ENCODE data around the gene NLK. TPM values are rescaled to one million over a fixed set of nuclear protein-coding genes. Genes with fewer than 3 reads are reported as not detected.
A peak's percentile ranks its signal among the peaks of the same experiment; 100 is the strongest.
"Not testable (repeated sequence)": the region's sequence is repeated elsewhere in the genome, so short reads cannot be mapped to it uniquely, and the experiment has no call there.

The NLK gene
- total RNA-seq, 2 donors from 2014 or later: 15.5 to 19.6 TPM

DNA sequence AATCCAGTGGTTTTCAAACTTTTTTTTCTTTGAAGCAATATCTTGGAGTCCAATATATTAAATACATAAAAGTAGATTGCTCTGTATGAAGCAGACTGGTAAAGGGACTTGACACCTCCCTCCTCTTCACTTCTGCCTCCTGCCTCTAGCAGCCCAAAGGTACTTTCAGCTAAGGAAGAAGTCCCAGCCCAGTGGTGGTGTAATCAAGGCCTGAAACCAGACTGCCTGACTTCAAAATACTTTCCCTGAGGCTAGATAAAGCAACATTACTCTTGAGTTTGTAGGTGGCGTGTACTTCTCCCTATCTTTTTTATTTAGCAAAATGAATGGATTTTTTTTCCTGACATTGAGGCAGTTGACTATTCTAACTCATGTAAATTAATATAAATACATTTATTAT is 154.2 kb downstream of the NLK start:
- H3K27me3 Mint-ChIP-seq: no peaks in the 10 kb centered on the region
- ATAC-seq (no peak), DNase-seq (ENCODE audit: low spot score) (no peak)
- H3K9me3 Mint-ChIP-seq: no peaks in the 10 kb centered on the region
- H3K4me3 Mint-ChIP-seq: no peak overlapping the region
- H3K36me3 Mint-ChIP-seq: no peaks in the 10 kb centered on the region
- no peak overlapping the region for H3K27ac Mint-ChIP-seq
- no peaks in the 10 kb centered on the region for H3K4me1 Mint-ChIP-seq (ENCODE audit: low read depth in 2 of 2)

DNA sequence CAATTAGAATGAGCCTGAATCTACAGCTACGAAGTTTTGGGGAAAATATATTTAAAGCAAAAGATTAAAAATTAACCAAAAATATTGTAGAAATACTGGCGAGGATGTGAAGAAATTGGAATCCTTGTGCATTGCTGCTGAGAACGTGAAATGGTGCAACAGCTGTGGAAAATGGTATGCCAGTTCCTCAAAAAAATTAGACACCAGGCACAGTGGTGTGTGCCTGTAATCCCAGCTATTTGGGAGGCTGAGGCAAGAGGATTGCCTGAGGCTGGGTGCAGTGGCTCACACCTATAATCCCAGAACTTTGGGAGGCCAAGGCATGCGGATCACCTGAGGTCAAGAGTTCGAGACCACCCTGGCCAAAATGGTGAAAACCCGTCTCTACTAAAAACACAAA is 156.6 kb downstream of the NLK start:
- Mint-ChIP-seq H3K9me3 (no peaks in the 10 kb centered on the region), H3K4me1 (ENCODE audit: low read depth in 2 of 2) (no peaks in the 10 kb centered on the region), H3K27ac (no peak overlapping the region), H3K27me3 (no peaks in the 10 kb centered on the region), H3K36me3 (no peaks in the 10 kb centered on the region), H3K4me3 (no peak overlapping the region)
- DNase-seq (ENCODE audit: low spot score): no peak
- ATAC-seq: no peak

DNA sequence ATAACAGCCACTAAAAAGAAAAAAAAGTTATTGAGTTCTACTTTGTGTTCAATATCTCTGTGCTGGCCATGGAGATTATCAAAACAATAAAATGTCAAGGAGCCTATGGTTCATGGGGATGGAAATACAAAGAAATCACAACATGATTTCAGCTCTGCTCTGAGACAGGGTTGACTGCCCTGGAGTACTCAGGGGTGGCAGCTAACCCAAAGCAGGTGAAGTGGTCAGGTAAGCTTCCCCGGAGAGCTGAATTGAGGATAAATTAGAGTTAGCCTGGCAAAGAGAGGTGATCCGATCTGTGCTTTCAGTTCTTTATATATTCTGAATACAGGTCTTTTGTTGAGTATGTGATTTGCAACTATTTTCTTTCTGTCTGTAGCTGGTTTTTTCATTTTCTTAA is 157.3 kb downstream of the NLK start:
- ATAC-seq (no peak), DNase-seq (ENCODE audit: low spot score) (no peak)
- no peaks in the 10 kb centered on the region for H3K4me1 Mint-ChIP-seq (ENCODE audit: low read depth in 2 of 2)
- no peaks in the 10 kb centered on the region for H3K36me3 Mint-ChIP-seq
- no peak overlapping the region for H3K4me3 Mint-ChIP-seq
- H3K27me3 Mint-ChIP-seq: no peaks in the 10 kb centered on the region
- no peaks in the 10 kb centered on the region for H3K9me3 Mint-ChIP-seq
- no peak overlapping the region for H3K27ac Mint-ChIP-seq

DNA sequence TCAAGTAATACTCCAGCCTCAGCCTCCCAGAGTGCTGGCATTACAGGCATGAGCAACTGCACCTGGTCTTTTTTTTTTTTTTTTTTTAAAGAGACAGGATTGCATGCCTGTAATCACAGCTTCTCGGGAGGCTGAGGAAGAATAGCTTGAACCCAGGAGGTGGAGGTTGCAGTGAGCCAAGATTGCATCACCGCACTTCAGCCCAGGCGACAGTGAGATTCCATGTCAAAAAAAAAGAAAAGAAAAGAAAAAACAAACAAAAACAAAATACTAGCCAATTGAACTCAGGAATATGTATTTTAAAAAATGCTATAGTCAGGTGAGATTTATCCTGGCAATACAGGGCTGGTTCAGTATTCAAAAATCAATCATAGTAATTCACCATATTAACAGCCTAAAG is 158.8 kb downstream of the NLK start:
- no peaks in the 10 kb centered on the region for H3K4me1 Mint-ChIP-seq (ENCODE audit: low read depth in 2 of 2)
- no peak overlapping the region for H3K27ac Mint-ChIP-seq
- ATAC-seq: no peak
- no peak overlapping the region for H3K4me3 Mint-ChIP-seq
- no peaks in the 10 kb centered on the region for H3K27me3 Mint-ChIP-seq
- no peak for DNase-seq (ENCODE audit: low spot score)
- H3K9me3 Mint-ChIP-seq: no peaks in the 10 kb centered on the region
- H3K36me3 Mint-ChIP-seq: no peaks in the 10 kb centered on the region

- DNase-seq (ENCODE audit: low spot score): no peak
These were observed 161.8 kb downstream of the NLK start for GRCh38 chr17:28204244-28204643.

GRCh38 chr17:28204751-28205150 is 162.3 kb downstream of the NLK start:
- no peaks in the 10 kb centered on the region for H3K4me1 Mint-ChIP-seq (ENCODE audit: low read depth in 2 of 2)
- no peak overlapping the region for H3K27ac Mint-ChIP-seq
- DNase-seq (ENCODE audit: low spot score): no peak
- no peaks in the 10 kb centered on the region for H3K36me3 Mint-ChIP-seq
- no peak for ATAC-seq
- H3K9me3 Mint-ChIP-seq: no peaks in the 10 kb centered on the region
- no peak overlapping the region for H3K4me3 Mint-ChIP-seq
- H3K27me3 Mint-ChIP-seq: peaks cover 0 to 4% of the 10 kb centered on the region in 2 donors

More at GRCh38 chr17:28204244-28204643, 161.8 kb downstream of the NLK start:
- no peak overlapping the region for H3K27ac Mint-ChIP-seq
- no peaks in the 10 kb centered on the region for H3K9me3 Mint-ChIP-seq
- no peak for ATAC-seq
- H3K4me1 Mint-ChIP-seq (ENCODE audit: low read depth in 2 of 2): no peaks in the 10 kb centered on the region
- H3K4me3 Mint-ChIP-seq: no peak overlapping the region
- no peaks in the 10 kb centered on the region for H3K36me3 Mint-ChIP-seq
- H3K27me3 Mint-ChIP-seq: peaks cover 0 to 4% of the 10 kb centered on the region in 2 donors

- ATAC-seq: no peak
- Mint-ChIP-seq H3K36me3 (peaks cover 4% of the 10 kb centered on the region), H3K4me1 (ENCODE audit: low read depth in 2 of 2) (no peaks in the 10 kb centered on the region), H3K9me3 (no peaks in the 10 kb centered on the region), H3K27ac (no peak overlapping the region), H3K4me3 (no peak overlapping the region), H3K27me3 (peaks cover 0 to 4% of the 10 kb centered on the region in 2 donors)
- DNase-seq (ENCODE audit: low spot score): no peak
These were observed 163.8 kb downstream of the NLK start for GRCh38 chr17:28206292-28206691.

- Mint-ChIP-seq H3K27ac (no peak overlapping the region), H3K9me3 (no peaks in the 10 kb centered on the region), H3K27me3 (peaks cover 0 to 7% of the 10 kb centered on the region in 2 donors), H3K4me3 (no peak overlapping the region), H3K36me3 (peaks cover 4% of the 10 kb centered on the region), H3K4me1 (ENCODE audit: low read depth in 2 of 2) (peaks cover 5% of the 10 kb centered on the region in 2 donors)
- no peak for DNase-seq (ENCODE audit: low spot score)
- no peak for ATAC-seq
These were observed 169.3 kb downstream of the NLK start for GRCh38 chr17:28211811-28212210.

DNA sequence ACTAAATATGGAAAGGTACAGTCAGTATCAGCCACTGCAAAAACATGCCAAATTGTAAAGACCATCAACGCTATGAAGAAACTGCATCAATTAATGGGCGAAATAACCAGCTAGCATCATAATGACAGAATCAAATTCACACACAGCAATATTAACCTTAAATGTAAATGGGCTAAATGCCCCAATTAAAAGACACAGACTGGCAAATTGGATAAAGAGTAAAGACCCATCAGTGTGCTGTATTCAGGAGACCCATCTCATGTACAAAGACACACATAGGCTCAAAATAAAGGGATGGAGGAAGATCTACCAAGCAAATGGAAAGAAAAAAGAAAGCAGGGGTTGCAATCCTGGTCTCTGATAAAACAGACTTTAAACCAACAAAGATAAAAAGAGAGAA is 171.1 kb downstream of the NLK start:
- not testable (repeated sequence) for DNase-seq (ENCODE audit: low spot score); H3K27me3 Mint-ChIP-seq; H3K4me3 Mint-ChIP-seq; H3K36me3 Mint-ChIP-seq; ATAC-seq; H3K27ac Mint-ChIP-seq; H3K4me1 Mint-ChIP-seq (ENCODE audit: low read depth in 2 of 2); H3K9me3 Mint-ChIP-seq

- H3K27me3 Mint-ChIP-seq: peaks cover 0 to 3% of the 10 kb centered on the region in 2 donors
- H3K27ac Mint-ChIP-seq: peak overlapping the region in 1 of 2 donors; percentile 45
- H3K36me3 Mint-ChIP-seq: no peaks in the 10 kb centered on the region
- ATAC-seq (no peak), DNase-seq (ENCODE audit: low spot score) (no peak)
- H3K4me3 Mint-ChIP-seq: no peak overlapping the region
- no peaks in the 10 kb centered on the region for H3K9me3 Mint-ChIP-seq
- peaks cover 5 to 9% of the 10 kb centered on the region in 2 donors for H3K4me1 Mint-ChIP-seq (ENCODE audit: low read depth in 2 of 2)
These were observed 173.6 kb downstream of the NLK start for GRCh38 chr17:28216052-28216451.

DNA sequence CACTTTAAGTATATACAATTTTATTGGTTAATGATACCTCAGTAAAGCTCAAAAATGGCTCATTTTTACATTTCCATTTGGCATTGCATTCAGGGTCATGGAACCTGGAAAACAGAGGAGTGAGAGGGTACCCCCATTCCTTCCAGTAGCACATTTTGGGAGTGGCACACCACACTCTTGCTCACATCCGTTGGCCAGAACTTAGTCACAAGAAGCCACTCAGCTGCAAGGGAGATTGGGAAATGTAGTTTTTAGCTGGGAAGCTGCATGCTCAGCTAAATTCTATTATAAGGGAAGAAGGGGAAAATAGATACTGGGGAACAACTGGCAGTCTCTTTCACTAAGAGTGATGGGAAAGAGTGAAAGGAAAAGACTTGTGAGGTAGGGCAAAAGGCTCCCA is 174.1 kb downstream of the NLK start:
- no peaks in the 10 kb centered on the region for H3K9me3 Mint-ChIP-seq
- DNase-seq (ENCODE audit: low spot score) (no peak), ATAC-seq (no peak)
- H3K36me3 Mint-ChIP-seq: no peaks in the 10 kb centered on the region
- no peak overlapping the region for H3K27ac Mint-ChIP-seq
- peaks cover 5 to 9% of the 10 kb centered on the region in 2 donors for H3K4me1 Mint-ChIP-seq (ENCODE audit: low read depth in 2 of 2)
- H3K4me3 Mint-ChIP-seq: no peak overlapping the region
- peaks cover 0 to 3% of the 10 kb centered on the region in 2 donors for H3K27me3 Mint-ChIP-seq

GRCh38 chr17:28219771-28220170 is 177.3 kb downstream of the NLK start:
- Mint-ChIP-seq H3K36me3 (no peaks in the 10 kb centered on the region), H3K4me3 (no peak overlapping the region), H3K9me3 (no peaks in the 10 kb centered on the region), H3K27me3 (peaks cover 0 to 3% of the 10 kb centered on the region in 2 donors), H3K4me1 (ENCODE audit: low read depth in 2 of 2) (peaks cover 5 to 9% of the 10 kb centered on the region in 2 donors), H3K27ac (no peak overlapping the region)
- ATAC-seq (no peak), DNase-seq (ENCODE audit: low spot score) (no peak)

- Mint-ChIP-seq H3K4me3 (no peak overlapping the region), H3K27ac (no peak overlapping the region), H3K36me3 (no peaks in the 10 kb centered on the region), H3K9me3 (no peaks in the 10 kb centered on the region), H3K27me3 (no peaks in the 10 kb centered on the region), H3K4me1 (ENCODE audit: low read depth in 2 of 2) (peaks cover 0 to 4% of the 10 kb centered on the region in 2 donors)
- DNase-seq (ENCODE audit: low spot score) (no peak), ATAC-seq (no peak)
These were observed 179.4 kb downstream of the NLK start for GRCh38 chr17:28221751-28222414.

GRCh38 chr17:28225271-28225670 is 182.8 kb downstream of the NLK start:
- ATAC-seq (no peak), DNase-seq (ENCODE audit: low spot score) (no peak)
- no peaks in the 10 kb centered on the region for H3K36me3 Mint-ChIP-seq
- no peaks in the 10 kb centered on the region for H3K9me3 Mint-ChIP-seq
- peaks cover 0 to 7% of the 10 kb centered on the region in 2 donors for H3K4me1 Mint-ChIP-seq (ENCODE audit: low read depth in 2 of 2)
- H3K4me3 Mint-ChIP-seq: no peak overlapping the region
- H3K27me3 Mint-ChIP-seq: peaks cover 19 to 27% of the 10 kb centered on the region in 2 donors
- no peak overlapping the region for H3K27ac Mint-ChIP-seq

DNA sequence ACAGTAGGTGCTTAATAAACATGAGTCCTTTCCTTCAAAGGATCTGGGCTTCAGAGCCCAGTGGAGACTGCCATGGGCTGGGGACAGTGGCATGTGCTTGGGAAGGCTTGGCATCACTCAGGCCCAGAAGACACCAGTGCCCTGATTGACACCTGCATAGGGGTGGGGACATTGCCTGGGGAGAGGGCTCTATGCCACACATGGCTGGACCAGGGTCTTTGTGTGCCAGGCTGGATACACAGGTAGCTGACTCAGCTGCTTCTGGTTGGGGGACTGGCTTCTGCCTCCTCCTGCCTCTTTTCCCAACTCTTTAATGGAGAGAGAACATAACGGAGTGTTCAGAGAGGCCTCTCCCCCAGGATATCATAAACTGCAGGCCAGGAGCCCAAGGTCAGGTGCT is 183.4 kb downstream of the NLK start:
- Mint-ChIP-seq H3K36me3 (no peaks in the 10 kb centered on the region), H3K4me1 (ENCODE audit: low read depth in 2 of 2) (peaks cover 0 to 7% of the 10 kb centered on the region in 2 donors), H3K27me3 (peaks cover 25 to 33% of the 10 kb centered on the region in 2 donors), H3K4me3 (no peak overlapping the region), H3K27ac (no peak overlapping the region), H3K9me3 (no peaks in the 10 kb centered on the region)
- ATAC-seq (no peak), DNase-seq (ENCODE audit: low spot score) (no peak)

Data from natural killer cell treated with Interleukin-12 subunit alpha and Interleukin-12 subunit beta and Interleukin-15 and Interleukin-18, amount 100 ng/mL, for 72 hours (primary cell).